IMR-90 (cell line): ENCODE measurements around the gene TBC1D8. TPM values are rescaled to one million over a fixed set of nuclear protein-coding genes. Genes with fewer than 3 reads are reported as not detected.
A peak's percentile ranks its signal among the peaks of the same experiment; 100 is the strongest.

Source experiments
- ATAC-seq: fragments of 200-7000 bp; cut with Tn5 transposase; 2 replicates; pipeline ENCODE4 v1.9.1; 2020; ENCODE audit warnings: low read depth, mild to moderate bottlenecking, moderate library complexity
- BruUV-seq: library from RNA; stranded (reverse); fragments of 400-500 nt; replicated peaks from 2 replicates; lab custom pipeline; 2021; lab: Mats Ljungman, UMichigan
- CTCF ChIA-PET: fragments of 300-600 bp; formaldehyde crosslinking; extraction: SDS; loops from one replicate; lab custom pipeline; 2021; ENCODE audit warnings: antibody characterized with exemption; lab: Yijun Ruan, JAX
- POLR2A ChIA-PET: fragments of 300-600 bp; sonication (Branson Sonifier 250); formaldehyde crosslinking; loops from one replicate; lab custom pipeline; 2022; ENCODE audit warnings: antibody characterized with exemption; ENCODE audit not compliant: unreplicated experiment; lab: Charles Lee
- DNase-seq: peaks from one replicate; pipeline ENCODE4 v3.0.0; 2013
- H2AFZ ChIP-seq: replicated peaks from 2 replicates; pipeline ENCODE3; 2013; ENCODE audit warnings: low read length, mild to moderate bottlenecking; ENCODE audit not compliant: poor library complexity
- H2AK5ac ChIP-seq: 2 replicates; pipeline ENCODE4 v1.6.1; 2013; ENCODE audit warnings: low read depth, low read length, inconsistent platforms
- H2AK9ac ChIP-seq: replicated peaks from 2 replicates; pipeline ENCODE3; 2013; ENCODE audit warnings: mild to moderate bottlenecking, low read depth, low read length, moderate library complexity; ENCODE audit not compliant: poor library complexity
- H2BK120ac ChIP-seq: 2 replicates; pipeline ENCODE4 v1.6.1; 2013; ENCODE audit warnings: low read depth, low read length, inconsistent platforms
- H2BK15ac ChIP-seq: 3 replicates; pipeline ENCODE4 v1.6.1; 2013; ENCODE audit warnings: low read depth, low read length, inconsistent platforms
- H2BK20ac ChIP-seq: 2 replicates; pipeline ENCODE4 v1.6.1; 2013; ENCODE audit warnings: low read depth, mild to moderate bottlenecking, inconsistent platforms, low read length, moderate library complexity
- H2BK5ac ChIP-seq: 2 replicates; pipeline ENCODE4 v1.6.1; 2013; ENCODE audit warnings: mild to moderate bottlenecking, low read depth, low read length, inconsistent platforms; ENCODE audit not compliant: poor library complexity, severe bottlenecking
- H3K14ac ChIP-seq: replicated peaks from 2 replicates; pipeline ENCODE4 v1.6.1; 2013; ENCODE audit warnings: low read depth, low read length, inconsistent platforms
- H3K18ac ChIP-seq: 2 replicates; pipeline ENCODE4 v1.6.1; 2013; ENCODE audit warnings: low read depth, low read length, control low read depth
- H3K23ac ChIP-seq: 2 replicates; pipeline ENCODE4 v1.6.1; 2013; ENCODE audit warnings: low read depth, low read length, inconsistent platforms
- H3K27ac ChIP-seq: 2 replicates; pipeline ENCODE4 v1.5.1; 2013; ENCODE audit warnings: mild to moderate bottlenecking, control low read depth, low read length; ENCODE audit not compliant: insufficient read depth
- H3K27me3 ChIP-seq: 2 replicates; pipeline ENCODE4 v1.6.1; 2013; ENCODE audit warnings: low read length; ENCODE audit not compliant: control insufficient read depth, insufficient read depth
- H3K36me3 ChIP-seq: 2 replicates; pipeline ENCODE4 v1.6.1; 2013; ENCODE audit warnings: low read length, mixed read lengths; ENCODE audit not compliant: control insufficient read depth, insufficient read depth
- H3K4ac ChIP-seq: 2 replicates; pipeline ENCODE4 v1.6.1; 2013; ENCODE audit warnings: low read depth, low read length, inconsistent platforms
- H3K4me1 ChIP-seq: 2 replicates; pipeline ENCODE4 v1.6.1; 2013; ENCODE audit warnings: low read length, mixed read lengths; ENCODE audit not compliant: control insufficient read depth, insufficient read depth
- H3K4me2 ChIP-seq: 2 replicates; pipeline ENCODE4 v1.6.1; 2013; ENCODE audit warnings: low read depth, mild to moderate bottlenecking, control low read depth, low read length, moderate library complexity
- H3K4me3 ChIP-seq: 2 replicates; pipeline ENCODE4 v1.5.1; 2013; ENCODE audit warnings: low read depth, mild to moderate bottlenecking, control low read depth, low read length, moderate library complexity; ENCODE audit not compliant: insufficient read depth
- H3K56ac ChIP-seq: 2 replicates; pipeline ENCODE4 v1.6.1; 2013; ENCODE audit warnings: low read length, inconsistent platforms; ENCODE audit not compliant: insufficient read depth; ENCODE audit errors: extremely low read depth
- H3K79me1 ChIP-seq, 2 experiments: 2 replicates each; pipeline ENCODE4 v1.6.1; 2013; ENCODE audit warnings: low read length in 2 of 2, inconsistent platforms in 1 of 2, low read depth in 1 of 2
- H3K9ac ChIP-seq: 2 replicates; pipeline ENCODE4 v1.6.1; 2013; ENCODE audit warnings: low read depth, low read length, control low read depth
- H3K9me1 ChIP-seq: 2 replicates; pipeline ENCODE4 v1.6.1; 2013; ENCODE audit warnings: low read length, inconsistent platforms; ENCODE audit not compliant: insufficient read depth
- H3K9me3 ChIP-seq: 2 replicates; pipeline ENCODE4 v1.6.1; 2013; ENCODE audit warnings: low read length; ENCODE audit not compliant: control insufficient read depth, insufficient read depth
- H4K20me1 ChIP-seq: 2 replicates; pipeline ENCODE4 v1.6.1; 2013; ENCODE audit warnings: low read length, inconsistent platforms; ENCODE audit not compliant: insufficient read depth
- H4K5ac ChIP-seq: 2 replicates; pipeline ENCODE4 v1.6.1; 2013; ENCODE audit warnings: mild to moderate bottlenecking, low read depth, low read length, control low read depth
- H4K8ac ChIP-seq, 2 experiments: 2 replicates each; pipeline ENCODE4 v1.6.1; 2013; ENCODE audit warnings: low read depth in 2 of 2, low read length in 2 of 2, control low read depth in 1 of 2, inconsistent platforms in 1 of 2
- H4K91ac ChIP-seq: 2 replicates; pipeline ENCODE4 v1.6.1; 2013; ENCODE audit warnings: low read depth, low read length, inconsistent platforms; ENCODE audit not compliant: insufficient read depth
- CEBPB ChIP-seq: IDR thresholded peaks from 2 replicates; pipeline ENCODE4 v1.6.1; 2012; ENCODE audit warnings: low read depth, low read length, improper control_type of control experiment
- USF2 ChIP-seq: fragments of 150-350 bp; IDR thresholded peaks from 2 replicates; pipeline ENCODE4 v1.6.1; 2017; ENCODE audit warnings: mild to moderate bottlenecking, antibody characterized with exemption, low read length, low read depth
- WGBS, 2 experiments: methylation state at CpG; one replicate each; pipeline versions ENCODE4 v1.1.5 to v1.1.7; 2013; ENCODE audit warnings: missing lambda C conversion rate in 2 of 2; ENCODE audit not compliant: insufficient read length in 1 of 2; ENCODE audit errors: extremely low coverage in 2 of 2; 5-methylcytosine and 5-hydroxymethylcytosine counted together
- dilution Hi-C: fragments of 300-500 bp; cut with HindIII; formaldehyde crosslinking; loops from one replicate; pipeline ENCODE4 v1.14.3; 2018; ENCODE audit warnings: low sequenced_read_pairs; ENCODE audit not compliant: unreplicated experiment
- in situ Hi-C: fragments of 300-500 bp; cut with MboI; formaldehyde crosslinking; loops from 3 replicates; pipeline ENCODE4 v1.14.3; 2019; ENCODE audit warnings: low sequenced_read_pairs, inconsistent platforms, mixed read lengths
- intact Hi-C: fragments of 100-400 bp; cut with micrococcal nuclease; formaldehyde crosslinking; loops from 2 replicates; pipeline ENCODE4 v1.10.0; 2022
- microRNA-seq, 2 experiments: library from miRNA; stranded (forward) in 1 of 2; unstranded in 1 of 2; fragments of 10-50 nt in 1 of 2; fragments of <30 nt in 1 of 2; gene quantifications in 1 of 2; microRNA quantifications in 1 of 2; one replicate each; pipeline versions ENCODE3 to v1.1.0; 2013 to 2020; ENCODE audit not compliant: insufficient read depth in 1 of 2, insufficient read length in 1 of 2, unreplicated experiment in 1 of 2
- polyA plus RNA-seq, 3 experiments: library from polyadenylated mRNA; depleted of rRNA; stranded (reverse); fragments of >200 nt; gene quantifications; 2 replicates each; pipeline ENCODE4 v1.2.3, GENCODE V29; 2012; ENCODE audit warnings: low replicate concordance in 1 of 3
- small RNA-seq, 5 experiments: library from RNA; depleted of rRNA; stranded (forward); fragments of <200 nt; gene quantifications; one replicate each; pipeline ENCODE3, GENCODE V24; 2012
- total RNA-seq: library from RNA; depleted of rRNA; stranded (reverse); fragments of >200 nt; gene quantifications from 2 replicates; pipeline ENCODE4 v1.2.3, GENCODE V29; 2012; rRNA removed

The TBC1D8 gene
- total and polyA plus RNA-seq, 2 of the 4 experiments (the other 2 are of a cell fraction), result 1.3 to 1.5 TPM

- Histone ChIP-seq H3K79me1 (no peaks in the 10 kb centered on the region; a peak in 1 of 4 replicates), H3K23ac (peak overlapping the region; percentile 31; the same call in 1 of the 2 replicates), H3K9ac (no peak overlapping the region), H3K36me3 (no peaks in the 10 kb centered on the region), H2BK20ac (peak overlapping the region; percentile 41; the same call in 1 of the 2 replicates), H3K27me3 (no peaks in the 10 kb centered on the region), H3K18ac (no peak overlapping the region), H3K56ac (no peak overlapping the region), H3K4me3 (no peak overlapping the region), H3K4me1 (peaks cover 11% of the 10 kb centered on the region), H3K9me1 (peaks cover 22% of the 10 kb centered on the region), H3K9me3 (peaks cover 2% of the 10 kb centered on the region; the same call in 1 of the 2 replicates), H2AFZ (no peak overlapping the region), H3K14ac (peak overlapping the region; percentile 74; the same call in 1 of the 2 replicates), H2BK120ac (peak overlapping the region; percentile 59), H2BK15ac (no peak overlapping the region), H2AK9ac (no peak overlapping the region), H2AK5ac (peak overlapping the region; percentile 63; the same call in 1 of the 2 replicates), H2BK5ac (peak overlapping the region; percentile 5), H3K27ac (no peak overlapping the region), H4K8ac (no peak overlapping the region), H4K91ac (peak overlapping the region; percentile 34; the same call in 1 of the 2 replicates), H3K4me2 (peak overlapping the region; percentile 51), H4K5ac (no peak overlapping the region), H4K20me1 (no peaks in the 10 kb centered on the region), H3K4ac (peak overlapping the region; percentile 60)
- POLR2A ChIA-PET, result interaction anchor here (0.6 kb wide), 1 partner anchor 10 kb away, joined by 6 read pairs; no protein-coding TSS in a partner anchor
- no peak for TF ChIP-seq USF2
- TF ChIP-seq CEBPB, result peak; percentile 35; the same call in 1 of the 2 replicates
- no CpG with 5 or more reads among the region's 16 CpGs for WGBS, 2 experiments
- ATAC-seq (peak; percentile 65), DNase-seq (peak; percentile 84)
- dilution Hi-C loops, result no loop called here
- in situ Hi-C loops, result no loop called here
- CTCF ChIA-PET, result no interaction called here
- BruUV-seq, result no TSS peak
- intact Hi-C loops, result no loop called here
These were observed 193.1 kb downstream of the TBC1D8 start for GRCh38 chr2:100957996-100958653.

Small RNAs within 50 kb of the gene (microRNA-seq; reads per million reads assigned to microRNA genes)
- gene BBIP1P1 (ENCODE audit: insufficient read depth, insufficient read length), result not detected

Small RNAs within 50 kb of the gene (small RNA-seq; reads per million reads assigned to genes)
- 0 reads per million in 5 experiments for gene BBIP1P1

Other genes starting within 250 kb of the TBC1D8 start
- 358 and 938 TPM in 2 replicates for gene RPL31, start 149.1 kb downstream of the TBC1D8 start, total RNA-seq
- 2,908 and 2,963 TPM in 2 replicates for gene RPL31, start 149.1 kb downstream of the TBC1D8 start, polyA plus RNA-seq (2012; rRNA removed)
- gene CNOT11, start 101.5 kb upstream of the TBC1D8 start, total RNA-seq, result 33.6 and 36.4 TPM in 2 replicates
- 50.3 and 55.8 TPM in 2 replicates for gene CNOT11, start 101.5 kb upstream of the TBC1D8 start, polyA plus RNA-seq (2012; rRNA removed)
- gene RNF149, start 157.3 kb upstream of the TBC1D8 start, total RNA-seq, result 18.6 and 26.4 TPM in 2 replicates
- 13.0 and 14.5 TPM in 2 replicates for gene RNF149, start 157.3 kb upstream of the TBC1D8 start, polyA plus RNA-seq (2012; rRNA removed)
- gene CREG2, start 236.1 kb upstream of the TBC1D8 start, total RNA-seq, result not detected in 2 replicates
- gene CREG2, start 236.1 kb upstream of the TBC1D8 start, polyA plus RNA-seq (2012; rRNA removed), result 0.17 and 0.24 TPM in 2 replicates